HFFc6 (cell line): Measurements from ENCODE around the gene UAP1L1. TPM values are rescaled to one million over a fixed set of nuclear protein-coding genes. Genes with fewer than 3 reads are reported as not detected.

Experiments used
- DNase-seq: peaks from one replicate; pipeline ENCODE4 v3.0.0-alpha.2; 2018
- H3K27ac Mint-ChIP-seq: 2 replicates; pipeline ENCODE4 v1.8.0; 2020; ENCODE audit warnings: mild to moderate bottlenecking, mixed read lengths
- H3K27me3 Mint-ChIP-seq: 2 replicates; pipeline ENCODE4 v1.8.0; 2021; ENCODE audit warnings: mild to moderate bottlenecking, moderate library complexity, mixed read lengths; ENCODE audit not compliant: insufficient read depth
- H3K36me3 Mint-ChIP-seq: 2 replicates; pipeline ENCODE4 v1.8.0; 2021; ENCODE audit warnings: low read depth, mixed read lengths
- H3K4me1 Mint-ChIP-seq: 2 replicates; pipeline ENCODE4 v1.8.0; 2020; ENCODE audit warnings: low read depth, mixed read lengths
- H3K4me3 Mint-ChIP-seq: 2 replicates; pipeline ENCODE4 v1.8.0; 2020; ENCODE audit warnings: mild to moderate bottlenecking, moderate library complexity, mixed read lengths
- H3K9me3 Mint-ChIP-seq: 2 replicates; pipeline ENCODE4 v1.8.0; 2020; ENCODE audit warnings: mild to moderate bottlenecking, mixed read lengths
- CTCF ChIP-seq: fragments of 200-600 bp; sonication (generic); IDR thresholded peaks from 2 replicates; pipeline ENCODE4 v1.5.0; 2021; ENCODE audit warnings: antibody characterized with exemption, mild to moderate bottlenecking
- total RNA-seq, 6 experiments: library from RNA; stranded (reverse); fragmentation: NEBNext Ultra II Directional; extraction: Animal tissue kit (Norgen Biotek cat#: 25700); gene quantifications; 2 replicates in 1 of 6; 3 replicates in 5 of 6; pipeline ENCODE4 v1.2.3, GENCODE V29; 2021

The UAP1L1 gene
- total RNA-seq, 6 experiments from 2014 or later = 9.4 to 13.1 (median 10.6) TPM

- H3K4me3 Mint-ChIP-seq = peak overlapping the region; percentile 43; the same call in 1 of the 2 replicates
- H3K9me3 Mint-ChIP-seq = no peaks in the 10 kb centered on the region
- H3K27ac Mint-ChIP-seq = no peak overlapping the region
- no peak for TF ChIP-seq CTCF
- no peak for DNase-seq
- no peaks in the 10 kb centered on the region for H3K4me1 Mint-ChIP-seq
- no peaks in the 10 kb centered on the region; the same call in 1 of the 2 replicates for H3K27me3 Mint-ChIP-seq
- no peaks in the 10 kb centered on the region; the same call in 1 of the 2 replicates for H3K36me3 Mint-ChIP-seq
Observed at GRCh38 chr9:137114220-137114612, 36.9 kb downstream of the UAP1L1 start.

GRCh38 chr9:137114613-137115393 is 37.5 kb downstream of the UAP1L1 start, which contains the start of gene DPP7:
DPP7 (minus strand) TSS chr9:137114733; CDS start chr9:137114713, 20 bp downstream.
- H3K9me3 Mint-ChIP-seq = no peaks in the 10 kb centered on the region
- H3K4me1 Mint-ChIP-seq = no peaks in the 10 kb centered on the region
- no peak within 1 kb of the TSS for H3K27ac Mint-ChIP-seq
- H3K36me3 Mint-ChIP-seq = no peaks in the 10 kb centered on the region
- DNase-seq = peak; percentile 12
- no peaks in the 10 kb centered on the region; the same call in 1 of the 2 replicates for H3K27me3 Mint-ChIP-seq
- peak; percentile 21; the same call in 1 of the 2 replicates for TF ChIP-seq CTCF
- peak within 1 kb of the TSS; percentile 53 for H3K4me3 Mint-ChIP-seq

GRCh38 chr9:137115394-137116026 is 38.2 kb downstream of the UAP1L1 start:
- peak; percentile 22; the same call in 1 of the 2 replicates for TF ChIP-seq CTCF
- Mint-ChIP-seq H3K27ac (no peak overlapping the region), H3K36me3 (no peaks in the 10 kb centered on the region), H3K9me3 (no peaks in the 10 kb centered on the region), H3K4me3 (no peak overlapping the region), H3K27me3 (no peaks in the 10 kb centered on the region; the same call in 1 of the 2 replicates), H3K4me1 (no peaks in the 10 kb centered on the region)
- no peak for DNase-seq

- Mint-ChIP-seq H3K9me3 (no peaks in the 10 kb centered on the region), H3K36me3 (no peaks in the 10 kb centered on the region), H3K4me1 (no peaks in the 10 kb centered on the region), H3K27ac (no peak overlapping the region), H3K4me3 (no peak overlapping the region), H3K27me3 (no peaks in the 10 kb centered on the region; the same call in 1 of the 2 replicates)
- TF ChIP-seq CTCF = no peak
- DNase-seq = no peak
Observed at GRCh38 chr9:137116027-137116507, 38.8 kb downstream of the UAP1L1 start.

- H3K36me3 Mint-ChIP-seq = no peaks in the 10 kb centered on the region
- no peak for TF ChIP-seq CTCF
- H3K4me3 Mint-ChIP-seq = no peak overlapping the region
- DNase-seq = no peak
- no peaks in the 10 kb centered on the region; the same call in 1 of the 2 replicates for H3K27me3 Mint-ChIP-seq
- no peak overlapping the region for H3K27ac Mint-ChIP-seq
- no peaks in the 10 kb centered on the region for H3K9me3 Mint-ChIP-seq
- peaks cover under 1% of the 10 kb centered on the region; the same call in 1 of the 2 replicates for H3K4me1 Mint-ChIP-seq
Observed at GRCh38 chr9:137116728-137117127, 39.4 kb downstream of the UAP1L1 start.
